NOMO-1 (cell line): ENCODE measurements around the gene PKDCC.
A peak's percentile ranks its signal among the peaks of the same experiment; 100 is the strongest.

Source experiments
- DNase-seq, 2 experiments: peaks; one replicate each; lab custom pipeline; 2025; ENCODE audit not compliant: unreplicated experiment in 2 of 2; lab: John Stamatoyannopoulos, UW

Gene PKDCC

DNA sequence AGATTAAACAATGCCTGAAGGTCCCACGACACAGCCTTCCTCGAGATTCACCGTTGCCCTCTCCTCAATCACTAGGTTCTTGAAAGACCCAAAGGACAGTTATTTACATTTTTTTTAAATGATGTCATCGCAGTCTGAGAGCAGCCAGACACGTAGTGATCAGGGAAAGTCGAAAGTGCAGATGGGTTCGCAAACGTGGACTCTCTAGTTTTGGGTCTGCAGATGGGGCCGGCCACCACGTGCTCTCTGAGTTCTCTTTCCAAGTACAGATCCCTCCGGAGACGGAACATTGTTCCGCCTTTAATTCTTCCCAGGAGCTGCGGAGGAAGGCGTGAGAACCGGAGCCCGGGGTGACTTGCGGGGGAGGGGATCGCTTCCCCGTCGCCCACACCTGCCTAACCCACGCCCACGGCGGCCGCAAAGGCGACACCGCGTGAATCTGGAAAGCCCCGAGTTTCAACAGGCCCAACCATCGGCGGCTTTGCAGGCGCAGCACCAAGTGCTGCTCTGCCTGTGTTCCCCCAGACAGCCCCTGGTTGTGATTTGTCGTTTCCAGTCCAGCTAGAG is 54.3 kb downstream of the PKDCC start:
- DNase-seq = peak; percentile 19 to 23

DNA sequence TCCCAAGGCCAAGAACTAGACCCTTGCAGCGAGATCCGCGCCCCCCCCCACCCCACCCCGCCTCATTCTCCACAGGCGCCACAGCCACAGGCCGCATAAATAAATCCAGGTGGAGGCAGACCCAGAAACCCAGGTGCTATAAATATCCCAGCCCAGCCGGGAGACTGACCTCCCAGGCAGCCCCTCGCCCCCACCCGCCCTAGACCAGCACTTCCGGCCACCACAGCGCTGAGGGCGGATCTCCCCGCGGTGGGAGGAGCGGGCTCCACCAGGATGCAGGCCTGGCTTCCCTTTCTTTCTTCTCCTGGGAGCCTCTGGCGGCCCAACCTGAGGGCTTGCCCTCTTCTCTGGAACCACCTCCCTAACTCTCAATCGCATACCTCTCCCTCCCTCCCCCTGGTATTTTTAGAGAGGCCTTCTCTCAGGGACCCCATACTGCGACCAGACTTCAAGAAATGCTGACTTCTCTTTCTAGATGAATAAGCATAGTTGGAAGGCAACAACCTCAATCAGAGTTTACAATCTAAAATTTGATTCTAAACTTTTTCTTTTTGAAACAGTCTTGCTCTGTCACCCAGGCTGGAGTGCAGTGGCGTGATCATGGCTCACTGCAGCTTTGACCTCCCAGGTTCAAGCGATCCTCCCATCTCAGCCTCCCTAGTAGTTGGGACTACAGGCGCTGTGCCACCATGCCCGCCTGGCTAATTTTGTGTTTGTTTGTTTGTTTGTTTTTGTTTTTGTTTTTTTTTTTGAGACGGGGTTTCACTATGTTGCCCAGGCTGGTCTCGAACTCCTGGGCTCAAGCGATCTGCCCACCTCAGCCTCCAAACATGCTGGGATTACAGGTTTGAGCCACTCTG is 55.0 kb downstream of the PKDCC start:
- DNase-seq = no peak

DNA sequence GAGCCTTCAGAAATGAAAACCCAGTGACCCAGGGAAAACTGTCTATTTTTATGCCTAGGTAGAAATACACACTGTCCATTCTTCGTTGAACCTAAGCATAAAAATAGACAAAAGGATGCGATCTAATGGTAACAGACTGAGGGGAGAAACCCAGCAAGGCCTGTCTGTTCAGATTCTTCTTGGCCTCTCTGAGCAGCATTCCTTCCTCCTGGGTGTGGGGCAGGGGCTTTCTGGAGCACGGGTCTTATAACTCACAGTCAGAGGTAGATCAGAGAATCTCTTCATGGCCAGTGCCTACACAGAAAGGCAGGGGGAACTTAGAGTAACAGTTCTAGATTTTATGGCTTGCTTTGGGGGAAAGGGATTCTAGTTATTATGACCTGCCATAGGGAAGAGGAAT is 56.0 kb downstream of the PKDCC start:
- DNase-seq = no peak

DNA sequence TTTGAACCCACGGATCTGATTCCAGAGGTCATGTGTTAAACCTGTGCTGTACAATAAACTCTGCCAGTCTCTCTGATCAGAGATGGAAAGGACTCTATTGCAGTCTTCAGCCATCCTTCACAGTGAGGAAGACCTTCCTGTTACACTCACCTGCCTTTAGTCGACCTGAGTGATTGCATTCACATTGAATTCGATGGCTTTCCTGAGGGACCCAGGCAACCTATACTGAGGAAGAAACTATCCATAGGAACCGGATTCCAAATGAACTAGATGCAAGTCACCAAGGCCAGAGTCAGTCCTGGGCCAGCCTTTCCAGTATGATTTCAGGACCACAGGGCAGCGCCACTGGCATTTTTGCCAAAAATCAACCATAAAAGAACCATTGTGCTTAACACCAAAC is 56.8 kb downstream of the PKDCC start:
- no peak for DNase-seq

DNA sequence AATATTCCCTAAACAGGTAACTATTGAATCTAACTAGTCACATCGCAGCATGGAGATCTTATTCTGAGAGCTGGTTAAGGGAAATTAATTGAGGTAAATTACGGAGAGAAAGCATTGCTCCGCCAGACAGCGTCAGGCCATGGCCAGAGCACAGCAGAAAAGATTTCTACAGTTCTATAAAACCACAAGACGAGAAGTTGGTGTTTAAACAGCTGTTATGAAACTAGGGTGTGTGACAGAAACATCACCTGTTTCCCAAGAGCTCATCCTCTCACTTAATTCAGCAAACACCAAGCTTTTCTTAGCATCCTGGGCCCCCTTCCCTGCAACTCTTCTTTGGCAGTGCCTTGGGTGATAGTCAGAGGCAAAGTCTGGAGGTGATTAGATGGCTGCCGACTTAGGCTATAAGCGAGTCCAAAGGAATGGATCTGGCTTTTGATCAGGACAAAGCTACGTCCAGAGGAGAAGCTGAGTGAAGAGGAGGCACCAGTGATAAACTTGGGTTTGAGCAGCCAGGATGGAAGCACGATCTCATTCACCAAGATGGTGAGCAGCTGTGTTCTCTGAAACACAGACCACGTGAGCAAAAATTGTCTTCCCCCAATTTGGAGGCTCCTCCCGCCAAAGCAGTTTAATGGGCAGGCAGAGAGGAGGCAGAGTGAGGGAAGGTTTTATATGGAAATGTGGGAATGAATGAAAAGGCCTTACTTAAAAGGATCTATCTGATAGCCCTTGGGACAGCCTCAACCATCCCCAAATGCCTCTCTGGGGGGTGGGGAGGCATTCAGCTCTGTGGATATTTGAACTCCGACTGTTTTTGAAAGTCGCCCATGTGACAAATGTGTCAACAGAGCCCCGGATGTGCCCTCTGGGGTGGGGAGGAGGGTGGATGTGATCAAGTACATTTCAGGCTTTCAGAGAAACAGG is 57.8 kb downstream of the PKDCC start:
- peak; percentile 86 to 95 for DNase-seq

DNA sequence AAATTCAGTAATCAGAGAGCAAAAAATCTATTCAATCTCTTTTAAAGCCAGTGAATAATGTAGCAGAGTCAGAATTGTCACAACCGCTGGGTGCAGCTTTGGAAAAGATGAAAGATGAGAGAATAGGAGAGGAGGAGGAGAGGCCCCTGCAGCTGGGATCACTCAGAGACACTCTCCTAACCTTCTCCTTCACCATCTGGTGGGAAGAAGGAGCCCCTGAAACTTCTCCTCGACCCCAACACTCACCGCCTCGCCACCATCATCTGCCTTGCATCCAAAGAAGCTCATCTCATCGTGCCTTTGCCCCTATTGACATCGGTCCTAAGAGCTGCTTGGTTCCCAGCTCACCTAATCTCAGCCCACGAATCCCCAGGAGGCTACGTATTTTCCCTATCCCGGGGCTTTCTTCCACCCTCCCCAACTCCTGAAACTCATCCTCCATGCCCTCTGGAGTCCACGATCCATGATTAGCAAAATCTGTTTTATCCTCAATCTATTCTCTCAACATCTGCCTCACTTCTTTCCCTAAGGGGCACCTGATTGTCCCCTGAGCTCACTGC is 58.5 kb downstream of the PKDCC start:
- DNase-seq = no peak

DNA sequence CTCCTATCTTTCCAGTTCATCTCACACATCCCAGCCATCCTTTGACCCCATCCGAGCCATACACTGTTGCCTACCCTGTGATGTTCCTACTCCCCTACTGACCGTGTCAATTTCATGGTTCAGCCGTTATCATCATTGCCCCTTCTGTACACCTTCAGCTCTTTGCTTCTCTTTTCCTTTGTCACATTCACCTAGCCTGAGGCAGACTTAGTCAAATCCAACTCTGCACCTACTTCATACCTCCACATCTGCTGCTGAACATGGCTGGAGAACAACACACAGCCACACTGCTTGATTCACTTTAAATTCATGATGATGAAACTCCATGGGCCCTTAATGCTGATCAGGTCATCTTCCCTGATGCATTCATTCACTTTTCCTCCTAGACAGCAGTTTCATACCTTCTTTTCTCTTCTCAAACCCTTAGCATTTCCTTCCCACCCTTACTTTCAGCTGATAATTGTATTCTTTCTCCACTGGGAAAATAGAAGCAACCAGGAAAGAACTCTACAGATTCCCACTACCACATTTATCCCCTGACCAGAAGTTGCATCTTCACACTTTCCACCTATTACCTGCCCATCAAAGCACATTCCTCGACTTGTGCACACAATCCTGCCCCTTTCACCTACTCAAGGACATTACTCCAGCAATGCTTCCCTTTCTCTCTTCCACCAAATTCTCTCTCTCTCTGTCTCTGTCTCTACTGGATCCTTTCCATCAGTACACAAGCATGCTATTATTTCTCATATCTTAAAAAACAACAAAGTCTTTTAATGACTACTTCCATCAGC is 59.6 kb downstream of the PKDCC start:
- DNase-seq = no peak
